Activated B cell treated with CpG ODN at 0.5 μM for 24 hours (primary cell): ENCODE data around the gene KIR3DL3. TPM values are rescaled to one million over a fixed set of nuclear protein-coding genes. Genes with fewer than 3 reads are reported as not detected.
"Not testable (repeated sequence)": the region's sequence is repeated elsewhere in the genome, so short reads cannot be mapped to it uniquely, and the experiment has no call there.

Experiments used
- ATAC-seq: fragments of 200-7000 bp; cut with Tn5 transposase; one replicate; pipeline ENCODE4 v1.10.0; 2021; ENCODE audit warnings: low read depth, mild to moderate bottlenecking, moderate library complexity
- CTCF ChIA-PET: fragments of 350-600 bp; sonication (Branson Sonifier 250); formaldehyde crosslinking; loops from one replicate; lab custom pipeline; 2021; ENCODE audit warnings: antibody characterized with exemption; lab: Charles Lee
- POLR2A ChIA-PET: fragments of 350-600 bp; sonication (Branson Sonifier 250); formaldehyde crosslinking; loops from one replicate; lab custom pipeline; 2021; ENCODE audit warnings: antibody characterized with exemption; lab: Charles Lee
- DNase-seq: peaks from one replicate; pipeline ENCODE4 v3.0.0; 2022
- H3K27ac Mint-ChIP-seq: one replicate; pipeline ENCODE4 v1.8.0; 2020; ENCODE audit warnings: mixed read lengths
- H3K27me3 Mint-ChIP-seq: one replicate; pipeline ENCODE4 v1.8.0; 2021; ENCODE audit warnings: mixed read lengths
- H3K36me3 Mint-ChIP-seq: one replicate; pipeline ENCODE4 v1.8.0; 2021; ENCODE audit warnings: low read depth, mixed read lengths
- H3K4me1 Mint-ChIP-seq: one replicate; pipeline ENCODE4 v1.8.0; 2021; ENCODE audit warnings: mixed read lengths
- H3K4me3 Mint-ChIP-seq: one replicate; pipeline ENCODE4 v1.8.0; 2020; ENCODE audit warnings: mild to moderate bottlenecking, mixed read lengths
- H3K9me3 Mint-ChIP-seq: one replicate; pipeline ENCODE4 v1.8.0; 2020; ENCODE audit warnings: mixed read lengths
- CTCF ChIP-seq: fragments of 200-600 bp; IDR thresholded peaks from one replicate; pipeline ENCODE4 v1.8.0; 2022; ENCODE audit warnings: antibody characterized with exemption, mild to moderate bottlenecking
- intact Hi-C: fragments of 100-400 bp; cut with micrococcal nuclease; formaldehyde crosslinking; loops from one replicate; pipeline ENCODE4 v1.15.1; 2024
- total RNA-seq: library from RNA; stranded (reverse); gene quantifications from 2 replicates; pipeline ENCODE4 v1.2.3, GENCODE V29; 2022

The KIR3DL3 gene
- total RNA-seq, 1 donor from 2014 or later: not detected

GRCh38 chr19:54709212-54709948, 14.9 kb upstream of the KIR3DL3 start:
- ATAC-seq (no peak), DNase-seq (no peak)
- H3K27ac Mint-ChIP-seq: no peak overlapping the region
- intact Hi-C loops: no loop called here
- H3K36me3 Mint-ChIP-seq: no peaks in the 10 kb centered on the region
- peaks cover 24% of the 10 kb centered on the region for H3K27me3 Mint-ChIP-seq
- H3K9me3 Mint-ChIP-seq: no peaks in the 10 kb centered on the region
- ChIA-PET CTCF (no interaction called here), POLR2A (no interaction called here)
- H3K4me1 Mint-ChIP-seq: peaks cover 4% of the 10 kb centered on the region
- no peak overlapping the region for H3K4me3 Mint-ChIP-seq
- TF ChIP-seq CTCF: no peak

GRCh38 chr19:54709956-54710355, 14.3 kb upstream of the KIR3DL3 start:
- H3K4me1 Mint-ChIP-seq, DNase-seq, H3K36me3 Mint-ChIP-seq, intact Hi-C loops, POLR2A ChIA-PET, ATAC-seq, H3K9me3 Mint-ChIP-seq, CTCF ChIA-PET, H3K4me3 Mint-ChIP-seq, H3K27ac Mint-ChIP-seq: not testable (repeated sequence)
- H3K27me3 Mint-ChIP-seq: peaks cover 24% of the 10 kb centered on the region

GRCh38 chr19:54724644-54725043, 402 bp downstream of the KIR3DL3 start:
- CTCF ChIA-PET: no interaction called here

GRCh38 chr19:54725321-54725720, 1.1 kb downstream of the KIR3DL3 start:
- no peaks in the 10 kb centered on the region for H3K4me1 Mint-ChIP-seq
- peaks cover 11% of the 10 kb centered on the region for H3K9me3 Mint-ChIP-seq
- no peak overlapping the region for H3K4me3 Mint-ChIP-seq
- no peak overlapping the region for H3K27ac Mint-ChIP-seq
- TF ChIP-seq CTCF: no peak
- ATAC-seq: no peak
- CTCF ChIA-PET: no interaction called here
- DNase-seq: no peak
- intact Hi-C loops: no loop called here
- H3K27me3 Mint-ChIP-seq: peaks cover 10% of the 10 kb centered on the region
- H3K36me3 Mint-ChIP-seq: no peaks in the 10 kb centered on the region
- POLR2A ChIA-PET: no interaction called here

More at GRCh38 chr19:54724644-54725043, 402 bp downstream of the KIR3DL3 start:
- Mint-ChIP-seq H3K36me3 (no peaks in the 10 kb centered on the region), H3K27ac (no peak overlapping the region), H3K4me1 (no peaks in the 10 kb centered on the region), H3K9me3 (peaks cover 14% of the 10 kb centered on the region), H3K4me3 (no peak overlapping the region), H3K27me3 (peaks cover 10% of the 10 kb centered on the region)
- ATAC-seq: no peak
- POLR2A ChIA-PET: no interaction called here
- DNase-seq: no peak
- no peak for TF ChIP-seq CTCF
- intact Hi-C loops: no loop called here

GRCh38 chr19:54727562-54727961, 3.3 kb downstream of the KIR3DL3 start:
- H3K4me3 Mint-ChIP-seq: no peak overlapping the region
- DNase-seq (no peak), ATAC-seq (no peak)
- intact Hi-C loops: no loop called here
- H3K27ac Mint-ChIP-seq: no peak overlapping the region
- H3K9me3 Mint-ChIP-seq: peaks cover 2% of the 10 kb centered on the region
- ChIA-PET POLR2A (no interaction called here), CTCF (no interaction called here)
- H3K36me3 Mint-ChIP-seq: no peaks in the 10 kb centered on the region
- peaks cover 21% of the 10 kb centered on the region for H3K27me3 Mint-ChIP-seq
- TF ChIP-seq CTCF: no peak
- H3K4me1 Mint-ChIP-seq: no peaks in the 10 kb centered on the region
